Ovary (tissue), 3 donors: ENCODE data around the gene PEAK1.

Experiments used
- CTCF ChIP-seq, 3 donors: fragments of 450-650 bp in 2 of 3; fragments of 200-600 bp in 1 of 3; IDR thresholded peaks; one replicate each; pipeline versions ENCODE4 v1.5.1 to v1.8.0; 2016 to 2022; ENCODE audit warnings: antibody characterized with exemption in 3 of 3, mild to moderate bottlenecking in 1 of 3
- EP300 ChIP-seq: sonication (generic); formaldehyde crosslinking; IDR thresholded peaks from one replicate; pipeline ENCODE4 v1.6.1; 2017; ENCODE audit warnings: antibody characterized with exemption
- POLR2A ChIP-seq: fragments of 450-650 bp; IDR thresholded peaks from one replicate; pipeline ENCODE4 v1.6.1; 2017; ENCODE audit warnings: antibody characterized with exemption, mild to moderate bottlenecking, moderate library complexity
- donor health status: DM: no; HTN: no; CAD: no.

GRCh38 chr15:77276943-77277342 is 143.0 kb downstream of the PEAK1 start:
- TF ChIP-seq CTCF (IDR thresholded peaks at IDR 0.05): no peak
- TF ChIP-seq EP300: no peak
- TF ChIP-seq POLR2A: no peak
